ENCODE measurements around the gene SIM1. TPM values are rescaled to one million over a fixed set of nuclear protein-coding genes. Genes with fewer than 3 reads are reported as not detected.

SIM1 gene
- total RNA-seq, 2 donors from 2014 or later = not detected

DNA sequence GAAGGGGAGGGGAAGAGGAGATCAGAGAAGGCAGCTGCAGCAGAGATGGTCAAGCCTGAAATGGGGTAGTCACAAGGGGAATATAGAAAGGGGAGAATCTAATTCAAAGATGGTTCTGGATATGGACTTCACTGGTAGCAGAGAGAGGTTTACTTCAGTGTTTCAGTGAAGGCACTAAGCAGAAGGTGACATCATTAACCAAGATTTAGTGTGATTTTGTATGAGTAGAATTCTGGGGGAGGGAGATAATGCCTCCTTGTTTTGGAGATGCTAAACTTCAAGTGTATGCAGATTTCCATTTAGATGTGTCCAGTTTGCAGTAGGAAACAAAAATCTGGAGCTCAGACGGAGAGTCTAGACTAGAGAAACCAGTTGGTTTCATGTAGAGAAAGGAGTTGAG lies 13.1 kb downstream of the SIM1 start:
- TF ChIP-seq, protein P1, sequence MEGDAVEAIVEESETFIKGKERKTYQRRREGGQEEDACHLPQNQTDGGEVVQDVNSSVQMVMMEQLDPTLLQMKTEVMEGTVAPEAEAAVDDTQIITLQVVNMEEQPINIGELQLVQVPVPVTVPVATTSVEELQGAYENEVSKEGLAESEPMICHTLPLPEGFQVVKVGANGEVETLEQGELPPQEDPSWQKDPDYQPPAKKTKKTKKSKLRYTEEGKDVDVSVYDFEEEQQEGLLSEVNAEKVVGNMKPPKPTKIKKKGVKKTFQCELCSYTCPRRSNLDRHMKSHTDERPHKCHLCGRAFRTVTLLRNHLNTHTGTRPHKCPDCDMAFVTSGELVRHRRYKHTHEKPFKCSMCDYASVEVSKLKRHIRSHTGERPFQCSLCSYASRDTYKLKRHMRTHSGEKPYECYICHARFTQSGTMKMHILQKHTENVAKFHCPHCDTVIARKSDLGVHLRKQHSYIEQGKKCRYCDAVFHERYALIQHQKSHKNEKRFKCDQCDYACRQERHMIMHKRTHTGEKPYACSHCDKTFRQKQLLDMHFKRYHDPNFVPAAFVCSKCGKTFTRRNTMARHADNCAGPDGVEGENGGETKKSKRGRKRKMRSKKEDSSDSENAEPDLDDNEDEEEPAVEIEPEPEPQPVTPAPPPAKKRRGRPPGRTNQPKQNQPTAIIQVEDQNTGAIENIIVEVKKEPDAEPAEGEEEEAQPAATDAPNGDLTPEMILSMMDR (IDR thresholded peaks at IDR 0.05) = no peak
- ATAC-seq (ENCODE audit: insufficient number of reproducible peaks, low FRiP score, low read depth) (no peak), DNase-seq (ENCODE audit: low spot score) (no peak)
- no peaks in the 10 kb centered on the region for H3K36me3 ChIP-seq
- H3K4me3 ChIP-seq = no peak overlapping the region
- H3K9me3 ChIP-seq = no peaks in the 10 kb centered on the region
- H3K27me3 ChIP-seq (replicated peaks; ENCODE audit: insufficient read depth) = peaks cover 58% of the 10 kb centered on the region
- peaks cover 0 to 15% of the 10 kb centered on the region in 2 donors for H3K4me1 ChIP-seq (ENCODE audit: control insufficient read depth in 1 of 2, low read depth in 2 of 2)
- no peak overlapping the region for H3K27ac ChIP-seq

DNA sequence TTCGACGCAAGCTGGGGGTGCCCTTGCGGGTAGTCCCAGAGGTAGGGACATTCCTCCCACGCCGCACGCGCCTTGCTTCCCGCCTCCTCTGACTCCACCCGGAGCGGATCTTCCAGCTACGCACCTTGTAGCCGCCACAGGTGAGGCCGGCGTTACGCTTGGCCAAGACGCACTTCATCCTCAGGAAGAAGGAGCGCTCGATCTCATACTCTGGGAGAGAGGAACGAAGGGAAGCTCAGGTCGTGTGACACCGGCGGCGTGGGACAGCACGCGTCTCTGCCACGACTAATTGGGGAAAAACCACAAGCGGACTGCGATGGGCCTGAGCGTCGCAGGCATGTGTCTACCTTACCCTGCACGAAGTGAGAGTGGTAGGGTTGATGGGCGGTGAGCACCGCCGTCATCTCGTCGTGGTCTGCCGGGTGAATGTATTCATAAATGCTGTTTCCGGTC lies 15.5 kb downstream of the SIM1 start:
- Histone ChIP-seq H3K36me3 (no peaks in the 10 kb centered on the region), H3K4me1 (ENCODE audit: control insufficient read depth in 1 of 2, low read depth in 2 of 2) (peaks cover 2 to 19% of the 10 kb centered on the region in 2 donors), H3K9me3 (no peaks in the 10 kb centered on the region), H3K4me3 (no peak overlapping the region), H3K27me3 (replicated peaks; ENCODE audit: insufficient read depth) (peaks cover 49% of the 10 kb centered on the region), H3K27ac (no peak overlapping the region)
- DNase-seq (ENCODE audit: low spot score) = no peak
- ATAC-seq (ENCODE audit: insufficient number of reproducible peaks, low FRiP score, low read depth) = no peak
- TF ChIP-seq, protein P1 (IDR thresholded peaks at IDR 0.05) = no peak

GRCh38 chr6:100447900-100448748 lies 16.6 kb downstream of the SIM1 start:
- Histone ChIP-seq H3K9me3 (no peaks in the 10 kb centered on the region), H3K27me3 (replicated peaks; ENCODE audit: insufficient read depth) (peaks cover 39% of the 10 kb centered on the region), H3K36me3 (no peaks in the 10 kb centered on the region), H3K4me1 (ENCODE audit: control insufficient read depth in 1 of 2, low read depth in 2 of 2) (peaks cover 2 to 19% of the 10 kb centered on the region in 2 donors), H3K4me3 (peak overlapping the region; percentile 30), H3K27ac (no peak overlapping the region)
- no peak for DNase-seq (ENCODE audit: low spot score)
- TF ChIP-seq, protein P1 (IDR thresholded peaks at IDR 0.05) = no peak
- ATAC-seq (ENCODE audit: insufficient number of reproducible peaks, low FRiP score, low read depth) = no peak

- no peak for ATAC-seq (ENCODE audit: insufficient number of reproducible peaks, low FRiP score, low read depth)
These were observed 17.4 kb downstream of the SIM1 start for GRCh38 chr6:100447081-100447899.

More at GRCh38 chr6:100447081-100447899, 17.4 kb downstream of the SIM1 start:
- DNase-seq (ENCODE audit: low spot score) = no peak
- Histone ChIP-seq H3K36me3 (no peaks in the 10 kb centered on the region), H3K4me3 (peak overlapping the region; percentile 39), H3K27me3 (replicated peaks; ENCODE audit: insufficient read depth) (peaks cover 39% of the 10 kb centered on the region), H3K9me3 (no peaks in the 10 kb centered on the region), H3K27ac (no peak overlapping the region), H3K4me1 (ENCODE audit: control insufficient read depth in 1 of 2, low read depth in 2 of 2) (peaks cover 2 to 19% of the 10 kb centered on the region in 2 donors)
- TF ChIP-seq, protein P1 (IDR thresholded peaks at IDR 0.05) = no peak
